HEK293 (cell line): ENCODE results near the gene FABP7.
A peak's percentile ranks its signal among the peaks of the same experiment; 100 is the strongest.

Experiments used
- GLIS1 ChIP-seq: fragments of 450-650 bp; formaldehyde crosslinking; IDR thresholded peaks from 2 replicates; pipeline ENCODE4 v1.5.1; 2016; ENCODE audit warnings: missing biosample characterization, missing genetic modification characterization
- IKZF3 ChIP-seq: fragments of 450-650 bp; IDR thresholded peaks from 2 replicates; pipeline ENCODE4 v1.5.0; 2018; ENCODE audit warnings: missing biosample characterization, mild to moderate bottlenecking, missing genetic modification characterization, moderate library complexity
- KLF16 ChIP-seq: fragments of 450-650 bp; formaldehyde crosslinking; IDR thresholded peaks from 2 replicates; pipeline ENCODE4 v1.5.1; 2017; ENCODE audit warnings: missing biosample characterization, missing genetic modification characterization
- KLF7 ChIP-seq: fragments of 450-650 bp; formaldehyde crosslinking; IDR thresholded peaks from 2 replicates; pipeline ENCODE4 v1.5.1; 2016; ENCODE audit warnings: missing biosample characterization, missing genetic modification characterization, borderline replicate concordance
- OSR2 ChIP-seq: fragments of 450-650 bp; formaldehyde crosslinking; IDR thresholded peaks from 2 replicates; pipeline ENCODE4 v1.5.1; 2016; ENCODE audit warnings: missing biosample characterization, missing genetic modification characterization
- PRDM10 ChIP-seq: fragments of 450-650 bp; formaldehyde crosslinking; IDR thresholded peaks from 2 replicates; pipeline ENCODE4 v1.5.1; 2016; ENCODE audit warnings: missing biosample characterization, missing genetic modification characterization
- REPIN1 ChIP-seq: fragments of 450-650 bp; formaldehyde crosslinking; IDR thresholded peaks from 2 replicates; pipeline ENCODE4 v1.5.1; 2017; ENCODE audit warnings: missing biosample characterization, missing genetic modification characterization, low read depth
- SP2 ChIP-seq: fragments of 450-650 bp; formaldehyde crosslinking; IDR thresholded peaks from 2 replicates; pipeline ENCODE4 v1.5.1; 2016; ENCODE audit warnings: missing biosample characterization, missing genetic modification characterization
- SP7 ChIP-seq: fragments of 450-650 bp; formaldehyde crosslinking; IDR thresholded peaks from 2 replicates; pipeline ENCODE4 v1.5.1; 2016; ENCODE audit warnings: missing biosample characterization, missing genetic modification characterization
- TCF7L2 ChIP-seq: IDR thresholded peaks from 2 replicates; pipeline ENCODE4 v1.6.1; 2011; ENCODE audit warnings: low read depth, mild to moderate bottlenecking, inconsistent platforms, low read length, moderate library complexity, borderline replicate concordance
- ZBTB48 ChIP-seq: fragments of 450-650 bp; formaldehyde crosslinking; IDR thresholded peaks from 2 replicates; pipeline ENCODE4 v1.5.1; 2016; ENCODE audit warnings: missing biosample characterization, missing genetic modification characterization
- ZBTB49 ChIP-seq: fragments of 450-650 bp; formaldehyde crosslinking; IDR thresholded peaks from 2 replicates; pipeline ENCODE4 v1.5.1; 2016; ENCODE audit warnings: missing biosample characterization, missing genetic modification characterization, low read depth
- ZEB2 ChIP-seq: fragments of 450-650 bp; formaldehyde crosslinking; IDR thresholded peaks from 2 replicates; pipeline ENCODE4 v1.5.1; 2016; ENCODE audit warnings: missing biosample characterization, missing genetic modification characterization
- ZIC2 ChIP-seq: fragments of 450-650 bp; formaldehyde crosslinking; IDR thresholded peaks from 2 replicates; pipeline ENCODE4 v1.5.1; 2016; ENCODE audit warnings: missing biosample characterization, missing genetic modification characterization
- ZNF10 ChIP-seq: fragments of 450-650 bp; formaldehyde crosslinking; IDR thresholded peaks from 2 replicates; pipeline ENCODE4 v1.5.1; 2017; ENCODE audit warnings: missing biosample characterization, missing genetic modification characterization
- ZNF121 ChIP-seq: fragments of 450-650 bp; formaldehyde crosslinking; IDR thresholded peaks from 2 replicates; pipeline ENCODE4 v1.5.1; 2016; ENCODE audit warnings: missing biosample characterization, missing genetic modification characterization
- ZNF169 ChIP-seq: fragments of 450-650 bp; formaldehyde crosslinking; IDR thresholded peaks from 2 replicates; pipeline ENCODE4 v1.5.1; 2016; ENCODE audit warnings: missing biosample characterization, missing genetic modification characterization
- ZNF2 ChIP-seq: fragments of 450-650 bp; formaldehyde crosslinking; IDR thresholded peaks from 2 replicates; pipeline ENCODE4 v1.5.1; 2016; ENCODE audit warnings: missing biosample characterization, missing genetic modification characterization
- ZNF280C ChIP-seq: fragments of 450-650 bp; formaldehyde crosslinking; IDR thresholded peaks from 2 replicates; pipeline ENCODE4 v1.5.1; 2016; ENCODE audit warnings: missing biosample characterization, missing genetic modification characterization
- ZNF324 ChIP-seq: fragments of 450-650 bp; formaldehyde crosslinking; IDR thresholded peaks from 2 replicates; pipeline ENCODE4 v1.5.1; 2016; ENCODE audit warnings: missing biosample characterization, missing genetic modification characterization
- ZNF341 ChIP-seq: fragments of 450-650 bp; formaldehyde crosslinking; IDR thresholded peaks from 2 replicates; pipeline ENCODE4; 2016; ENCODE audit warnings: low read depth, missing biosample characterization, missing genetic modification characterization
- ZNF473 ChIP-seq: fragments of 450-650 bp; formaldehyde crosslinking; IDR thresholded peaks from 2 replicates; pipeline ENCODE4 v1.5.1; 2017; ENCODE audit warnings: missing biosample characterization, missing genetic modification characterization
- ZNF510 ChIP-seq: fragments of 450-650 bp; formaldehyde crosslinking; IDR thresholded peaks from 2 replicates; pipeline ENCODE4 v1.5.1; 2018; ENCODE audit warnings: mild to moderate bottlenecking, missing genetic modification characterization, missing biosample characterization; ENCODE audit not compliant: insufficient replicate concordance
- ZNF529 ChIP-seq: fragments of 450-650 bp; formaldehyde crosslinking; IDR thresholded peaks from 2 replicates; pipeline ENCODE4 v1.5.1; 2017; ENCODE audit warnings: missing genetic modification characterization, missing biosample characterization; ENCODE audit not compliant: insufficient replicate concordance
- ZNF548 ChIP-seq: fragments of 450-650 bp; formaldehyde crosslinking; IDR thresholded peaks from 2 replicates; pipeline ENCODE4 v1.5.1; 2016; ENCODE audit warnings: missing biosample characterization, missing genetic modification characterization
- ZNF580 ChIP-seq: fragments of 450-650 bp; formaldehyde crosslinking; IDR thresholded peaks from 2 replicates; pipeline ENCODE4 v1.5.1; 2016; ENCODE audit warnings: missing biosample characterization, missing genetic modification characterization
- ZNF585B ChIP-seq: fragments of 450-650 bp; formaldehyde crosslinking; IDR thresholded peaks from 2 replicates; pipeline ENCODE4 v1.5.1; 2016; ENCODE audit warnings: missing biosample characterization, missing genetic modification characterization
- ZNF624 ChIP-seq: fragments of 450-650 bp; formaldehyde crosslinking; IDR thresholded peaks from 2 replicates; pipeline ENCODE4 v1.5.1; 2017; ENCODE audit warnings: missing biosample characterization, missing genetic modification characterization
- ZNF660 ChIP-seq: fragments of 450-650 bp; IDR thresholded peaks from 2 replicates; pipeline ENCODE4 v1.5.1; 2018; ENCODE audit warnings: missing biosample characterization, mild to moderate bottlenecking, missing genetic modification characterization
- ZNF664 ChIP-seq: fragments of 450-650 bp; formaldehyde crosslinking; IDR thresholded peaks from 2 replicates; pipeline ENCODE4 v1.5.1; 2016; ENCODE audit warnings: missing biosample characterization, missing genetic modification characterization
- ZNF670 ChIP-seq: fragments of 450-650 bp; formaldehyde crosslinking; IDR thresholded peaks from 2 replicates; pipeline ENCODE4 v1.5.1; 2016; ENCODE audit warnings: missing biosample characterization, missing genetic modification characterization, low read depth
- ZNF792 ChIP-seq: fragments of 450-650 bp; formaldehyde crosslinking; IDR thresholded peaks from 2 replicates; pipeline ENCODE4 v1.5.1; 2016; ENCODE audit warnings: missing biosample characterization, missing genetic modification characterization
- ZSCAN23 ChIP-seq: fragments of 450-650 bp; formaldehyde crosslinking; IDR thresholded peaks from 2 replicates; pipeline ENCODE4 v1.5.1; 2016; ENCODE audit warnings: missing biosample characterization, missing genetic modification characterization

The FABP7 gene

GRCh38 chr6:122789182-122790027 is 9.9 kb downstream of the FABP7 start, which contains the start of gene SMPDL3A (continued):
- TF ChIP-seq PRDM10 (tag by site-specific recombination) (peak; percentile 70), SP7 (tag by site-specific recombination) (peak; percentile 66; the same call in 1 of the 2 replicates), ZEB2 (tag by site-specific recombination) (peak; percentile 84), KLF16 (tag by site-specific recombination) (no peak; the same call in 1 of the 2 replicates), OSR2 (tag by site-specific recombination) (no peak), ZIC2 (tag by site-specific recombination) (peak; percentile 92), ZSCAN23 (tag by site-specific recombination) (no peak), IKZF3 (tag by site-specific recombination) (peak; percentile 70), ZBTB49 (tag by site-specific recombination) (no peak), ZNF529 (tag by site-specific recombination) (no peak), KLF7 (tag by site-specific recombination) (no peak), ZNF2 (tag by site-specific recombination) (peak; percentile 71), ZBTB48 (tag by site-specific recombination) (peak; percentile 89), ZNF473 (tag by site-specific recombination) (no peak), ZNF280C (tag by site-specific recombination) (no peak), ZNF341 (tag by site-specific recombination) (peak; percentile 54; the same call in 1 of the 2 replicates), ZNF585B (no peak), GLIS1 (tag by site-specific recombination) (peak; percentile 77), REPIN1 (tag by site-specific recombination) (no peak; the same call in 1 of the 2 replicates), ZNF664 (tag by site-specific recombination) (no peak), ZNF169 (tag by site-specific recombination) (no peak), ZNF548 (tag by site-specific recombination) (no peak), TCF7L2 (no peak), ZNF510 (tag by site-specific recombination) (no peak), ZNF10 (tag by site-specific recombination) (peak; percentile 78; the same call in 1 of the 2 replicates), ZNF121 (tag by site-specific recombination) (no peak), SP2 (tag by site-specific recombination) (peak; percentile 6; the same call in 1 of the 2 replicates), ZNF624 (tag by site-specific recombination) (no peak), ZNF580 (tag by site-specific recombination) (0 out of 2 replicates have a peak, but pooled peaks have one; percentile 14), ZNF660 (tag by site-specific recombination) (0 out of 2 replicates have a peak, but pooled peaks have one; percentile 11), ZNF792 (peak; percentile 52; the same call in 1 of the 2 replicates), ZNF670 (no peak), ZNF324 (no peak)
